Tibial artery (tissue), 4 donors: ENCODE results near the gene OBSCN.

Source experiments
- DNase-seq, 2 donors: peaks; one replicate each; pipeline ENCODE4 v3.0.0-alpha.2; 2019
- H3K27ac ChIP-seq, 2 donors: fragments of 200-600 bp; sonication (generic) in 1 of 2; 1 replicate in 1 of 2; 2 replicates in 1 of 2; pipeline ENCODE4 v1.5.1; 2018 to 2019; ENCODE audit warnings: mild to moderate bottlenecking in 1 of 2
- H3K27me3 ChIP-seq, 2 donors: fragments of 200-600 bp; sonication (generic) in 1 of 2; one replicate each; pipeline versions ENCODE4 v1.5.1 to v1.6.0; 2016 to 2019
- H3K36me3 ChIP-seq, 3 donors: fragments of 200-600 bp; sonication (generic) in 2 of 3; one replicate each; pipeline ENCODE4 v1.5.1; 2016 to 2019; ENCODE audit warnings: mild to moderate bottlenecking in 2 of 3
- H3K4me1 ChIP-seq, 4 donors: fragments of 200-600 bp; sonication (generic) in 2 of 4; 1 replicate in 3 of 4; 2 replicates in 1 of 4; pipeline ENCODE4 v1.5.1; 2016 to 2019
- H3K4me3 ChIP-seq, 2 donors: fragments of 200-600 bp; sonication (generic) in 1 of 2; 1 replicate in 1 of 2; 2 replicates in 1 of 2; pipeline ENCODE4 v1.5.1; 2018 to 2019; ENCODE audit warnings: mild to moderate bottlenecking in 2 of 2
- H3K9me3 ChIP-seq, 3 donors: fragments of 200-600 bp; sonication (generic) in 1 of 3; one replicate each; pipeline ENCODE4 v1.5.1; 2016 to 2019
- intact Hi-C: fragments of 100-400 bp; cut with DNase I; formaldehyde crosslinking; loops from one replicate; pipeline ENCODE4 v1.15.0; 2023; ENCODE audit warnings: low total_unique reads
- TF ChIP-seq, protein P1 (sequence below), 2 experiments: fragments of 200-600 bp in 1 of 2; fragments of 450-650 bp in 1 of 2; IDR thresholded peaks; one replicate each; pipeline ENCODE4 v1.5.1; 2017 to 2019; ENCODE audit warnings: antibody characterized with exemption in 2 of 2, mild to moderate bottlenecking in 1 of 2, moderate library complexity in 1 of 2

Gene OBSCN

DNA sequence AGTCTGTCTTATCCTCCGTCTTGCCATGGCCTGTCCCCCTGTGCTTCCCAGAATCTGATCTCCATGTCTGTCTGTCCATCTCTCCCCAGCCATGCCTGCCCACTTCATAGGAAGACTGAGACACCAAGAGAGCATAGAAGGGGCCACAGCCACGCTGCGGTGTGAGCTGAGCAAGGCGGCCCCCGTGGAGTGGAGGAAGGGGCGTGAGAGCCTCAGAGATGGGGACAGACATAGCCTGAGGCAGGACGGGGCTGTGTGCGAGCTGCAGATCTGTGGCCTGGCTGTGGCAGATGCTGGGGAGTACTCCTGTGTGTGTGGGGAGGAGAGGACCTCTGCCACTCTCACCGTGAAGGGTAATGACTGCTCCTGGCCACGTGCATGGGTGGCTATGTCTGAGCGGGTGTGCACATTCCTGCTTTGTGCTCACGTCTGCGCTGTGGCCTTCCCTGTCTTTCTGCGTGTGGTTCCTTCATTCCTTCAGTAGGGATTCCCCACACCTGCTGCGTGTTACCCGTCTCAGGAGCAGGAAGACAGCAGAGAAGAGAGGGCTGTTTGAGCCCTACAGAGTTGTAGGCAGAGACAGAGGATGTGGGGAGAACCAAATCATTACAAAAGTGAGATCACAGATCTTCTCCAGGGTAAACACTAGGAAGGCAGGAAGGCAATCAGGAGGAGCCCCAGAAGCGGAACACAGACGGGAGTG is 80.8 kb downstream of the OBSCN start:
- Histone ChIP-seq H3K27ac (no peak overlapping the region), H3K4me1 (no peaks in the 10 kb centered on the region), H3K4me3 (no peak overlapping the region), H3K9me3 (no peaks in the 10 kb centered on the region), H3K36me3 (peaks cover 0 to 62% (median 0%) of the 10 kb centered on the region in 3 donors), H3K27me3 (no peaks in the 10 kb centered on the region)
- intact Hi-C loops, result no loop called here
- TF ChIP-seq, protein P1, sequence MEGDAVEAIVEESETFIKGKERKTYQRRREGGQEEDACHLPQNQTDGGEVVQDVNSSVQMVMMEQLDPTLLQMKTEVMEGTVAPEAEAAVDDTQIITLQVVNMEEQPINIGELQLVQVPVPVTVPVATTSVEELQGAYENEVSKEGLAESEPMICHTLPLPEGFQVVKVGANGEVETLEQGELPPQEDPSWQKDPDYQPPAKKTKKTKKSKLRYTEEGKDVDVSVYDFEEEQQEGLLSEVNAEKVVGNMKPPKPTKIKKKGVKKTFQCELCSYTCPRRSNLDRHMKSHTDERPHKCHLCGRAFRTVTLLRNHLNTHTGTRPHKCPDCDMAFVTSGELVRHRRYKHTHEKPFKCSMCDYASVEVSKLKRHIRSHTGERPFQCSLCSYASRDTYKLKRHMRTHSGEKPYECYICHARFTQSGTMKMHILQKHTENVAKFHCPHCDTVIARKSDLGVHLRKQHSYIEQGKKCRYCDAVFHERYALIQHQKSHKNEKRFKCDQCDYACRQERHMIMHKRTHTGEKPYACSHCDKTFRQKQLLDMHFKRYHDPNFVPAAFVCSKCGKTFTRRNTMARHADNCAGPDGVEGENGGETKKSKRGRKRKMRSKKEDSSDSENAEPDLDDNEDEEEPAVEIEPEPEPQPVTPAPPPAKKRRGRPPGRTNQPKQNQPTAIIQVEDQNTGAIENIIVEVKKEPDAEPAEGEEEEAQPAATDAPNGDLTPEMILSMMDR (IDR thresholded peaks at IDR 0.05), result no peak
- peak in 1 of 2 donors; percentile 59 for DNase-seq

DNA sequence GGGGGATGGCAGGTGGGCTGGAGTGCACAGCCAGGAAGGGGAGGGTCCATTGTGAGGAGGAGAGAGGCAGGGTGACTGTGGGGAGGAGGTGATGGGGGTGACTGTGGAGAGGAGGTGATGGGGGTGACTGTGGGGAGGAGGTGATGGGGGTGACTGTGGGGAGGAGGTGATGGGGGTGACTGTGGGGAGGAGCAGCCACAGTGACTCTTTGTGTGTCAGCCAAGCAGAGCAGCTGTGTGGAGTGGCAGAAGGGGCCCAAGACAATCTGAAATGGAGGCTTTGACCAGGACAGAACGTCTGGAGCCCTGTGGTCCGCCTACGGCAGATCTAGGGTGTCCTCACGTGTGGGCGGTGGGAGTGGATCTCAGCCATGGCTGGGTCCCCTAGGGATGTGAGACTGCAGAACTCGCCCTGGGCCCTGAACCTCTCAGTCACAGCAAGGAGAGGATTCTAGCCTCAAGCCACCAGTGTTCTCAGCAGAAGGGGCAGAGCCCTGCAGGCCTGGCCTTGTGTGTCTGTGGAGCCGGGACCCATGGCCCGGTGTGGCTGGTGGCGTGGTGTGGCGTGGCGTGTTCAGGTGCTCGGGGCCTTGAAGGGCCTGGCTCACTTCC is 81.5 kb downstream of the OBSCN start:
- TF ChIP-seq, protein P1 (IDR thresholded peaks at IDR 0.05), result no peak
- Histone ChIP-seq H3K36me3 (peaks cover 0 to 62% (median 0%) of the 10 kb centered on the region in 3 donors), H3K4me3 (no peak overlapping the region), H3K27me3 (no peaks in the 10 kb centered on the region), H3K27ac (no peak overlapping the region), H3K9me3 (no peaks in the 10 kb centered on the region), H3K4me1 (no peaks in the 10 kb centered on the region)
- peak in 1 of 2 donors; percentile 47 for DNase-seq
- intact Hi-C loops, result no loop called here

DNA sequence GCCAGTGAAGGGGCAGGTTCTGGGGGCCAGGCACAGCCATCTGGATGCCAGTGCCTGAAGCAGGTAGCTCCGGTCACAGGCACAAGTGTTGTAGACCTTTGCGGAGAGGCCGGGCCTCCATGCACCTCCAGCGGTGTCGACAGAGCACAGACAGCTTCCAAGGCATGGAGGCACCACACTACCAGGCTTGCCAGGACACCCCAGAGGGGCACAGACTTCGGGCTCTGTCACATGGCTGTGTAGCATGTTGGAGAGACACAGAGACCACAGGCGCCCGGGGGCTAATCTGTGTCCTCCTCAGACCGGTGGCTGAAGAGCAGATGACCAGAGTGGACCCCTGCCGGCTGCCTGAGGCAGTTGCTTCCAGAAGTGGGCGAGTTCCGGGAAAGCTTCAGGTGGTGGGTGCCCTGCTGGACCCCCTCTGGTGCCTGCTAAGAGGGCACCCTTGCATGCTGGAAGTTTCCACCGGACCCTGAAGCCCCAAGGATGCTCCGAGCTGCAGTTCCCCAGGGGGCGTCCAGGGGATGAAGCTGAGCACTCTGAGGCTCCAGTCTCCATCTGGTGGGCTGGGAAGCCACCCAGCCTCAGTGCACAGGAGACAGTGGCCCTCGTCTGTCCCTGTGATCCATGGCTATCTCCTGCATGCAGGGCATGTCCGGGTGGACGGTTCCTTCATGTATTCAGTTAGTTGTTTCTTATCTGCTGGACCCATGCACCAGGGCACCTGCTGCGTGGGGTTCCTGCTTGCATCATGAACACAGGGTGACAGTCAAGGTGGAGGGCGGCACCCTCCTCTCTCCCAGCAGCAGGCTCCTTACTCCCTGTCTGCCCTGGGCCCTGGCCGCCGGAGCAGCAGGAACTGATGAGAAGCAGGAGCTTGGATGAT is 82.4 kb downstream of the OBSCN start:
- H3K4me1 ChIP-seq, result no peaks in the 10 kb centered on the region
- no peak overlapping the region for H3K4me3 ChIP-seq
- peak in 1 of 2 donors; percentile 62 for DNase-seq
- H3K27ac ChIP-seq, result no peak overlapping the region
- H3K27me3 ChIP-seq, result no peaks in the 10 kb centered on the region
- peaks cover 0 to 67% (median 0%) of the 10 kb centered on the region in 3 donors for H3K36me3 ChIP-seq
- no peaks in the 10 kb centered on the region for H3K9me3 ChIP-seq
- intact Hi-C loops, result no loop called here
- TF ChIP-seq, protein P1 (IDR thresholded peaks at IDR 0.05), result no peak

DNA sequence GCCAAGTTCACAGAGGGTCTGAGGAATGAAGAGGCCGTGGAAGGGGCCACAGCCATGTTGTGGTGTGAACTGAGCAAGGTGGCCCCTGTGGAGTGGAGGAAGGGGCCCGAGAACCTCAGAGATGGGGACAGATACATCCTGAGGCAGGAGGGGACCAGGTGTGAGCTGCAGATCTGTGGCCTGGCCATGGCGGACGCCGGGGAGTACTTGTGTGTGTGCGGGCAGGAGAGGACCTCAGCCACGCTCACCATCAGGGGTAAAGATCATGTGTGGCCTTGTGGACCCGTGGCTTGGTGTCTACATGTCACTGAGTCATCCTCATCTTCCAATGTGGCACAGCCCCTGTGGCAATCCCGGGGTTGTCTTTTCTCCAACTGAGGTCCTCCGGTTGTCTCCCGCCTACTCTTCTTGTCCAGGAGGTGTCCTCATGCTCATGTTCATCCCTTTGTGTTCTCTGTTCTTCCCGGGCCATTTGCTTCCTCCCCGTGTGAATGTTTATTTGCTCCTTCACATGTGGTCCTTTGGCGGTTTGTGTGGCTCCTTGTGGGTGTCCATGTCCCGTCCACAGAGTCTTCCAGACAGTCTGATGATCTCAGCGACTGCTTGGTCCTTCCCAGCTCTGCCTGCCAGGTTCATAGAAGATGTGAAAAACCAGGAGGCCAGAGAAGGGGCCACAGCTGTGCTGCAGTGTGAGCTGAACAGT is 84.2 kb downstream of the OBSCN start:
- intact Hi-C loops, result no loop called here
- Histone ChIP-seq H3K4me3 (no peak overlapping the region), H3K36me3 (peaks cover 0 to 57% (median 0%) of the 10 kb centered on the region in 3 donors), H3K9me3 (no peaks in the 10 kb centered on the region), H3K4me1 (no peaks in the 10 kb centered on the region), H3K27me3 (no peaks in the 10 kb centered on the region), H3K27ac (no peak overlapping the region)
- no peak for DNase-seq
- TF ChIP-seq, protein P1 (IDR thresholded peaks at IDR 0.05), result no peak

DNA sequence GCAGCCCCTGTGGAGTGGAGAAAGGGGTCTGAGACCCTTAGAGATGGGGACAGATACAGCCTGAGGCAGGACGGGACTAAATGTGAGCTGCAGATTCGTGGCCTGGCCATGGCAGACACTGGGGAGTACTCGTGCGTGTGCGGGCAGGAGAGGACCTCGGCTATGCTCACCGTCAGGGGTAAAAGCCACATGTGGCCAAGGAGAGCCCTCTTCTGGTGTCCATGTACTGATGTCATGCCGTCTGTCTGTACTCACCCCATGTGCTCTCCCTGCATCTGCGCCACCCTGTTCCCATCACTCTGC is 84.7 kb downstream of the OBSCN start:
- H3K27me3 ChIP-seq, result no peaks in the 10 kb centered on the region
- H3K9me3 ChIP-seq, result no peaks in the 10 kb centered on the region
- peaks cover 0 to 52% (median 0%) of the 10 kb centered on the region in 3 donors for H3K36me3 ChIP-seq
- no peaks in the 10 kb centered on the region for H3K4me1 ChIP-seq
- intact Hi-C loops, result no loop called here
- H3K4me3 ChIP-seq, result no peak overlapping the region
- no peak for DNase-seq
- H3K27ac ChIP-seq, result no peak overlapping the region
- TF ChIP-seq, protein P1 (IDR thresholded peaks at IDR 0.05), result no peak
